Epithelial cell of prostate (primary cell): ENCODE results near the gene MED27.
"Not testable (repeated sequence)": the region's sequence is repeated elsewhere in the genome, so short reads cannot be mapped to it uniquely, and the experiment has no call there.

Source experiments
- DNase-seq: peaks from one replicate; pipeline ENCODE4 v3.0.0-alpha.2; 2011; ENCODE audit warnings: low read depth, low spot score
- H3K27ac ChIP-seq: fragments of 450-650 bp; 2 replicates; pipeline ENCODE4 v1.5.1; 2017; ENCODE audit warnings: mild to moderate bottlenecking

Gene MED27

GRCh38 chr9:132023419-132024180 is 56.1 kb downstream of the MED27 start:
- DNase-seq, result no peak
- no peak overlapping the region for H3K27ac ChIP-seq

GRCh38 chr9:132020820-132021510 is 58.7 kb downstream of the MED27 start:
- DNase-seq, result no peak
- no peak overlapping the region for H3K27ac ChIP-seq

- no peak overlapping the region for H3K27ac ChIP-seq
- DNase-seq, result no peak
Measured at GRCh38 chr9:132020272-132020671, 59.4 kb downstream of the MED27 start.

GRCh38 chr9:132019702-132020101 is 60.0 kb downstream of the MED27 start:
- no peak for DNase-seq
- H3K27ac ChIP-seq, result no peak overlapping the region

GRCh38 chr9:132018957-132019405 is 60.7 kb downstream of the MED27 start:
- DNase-seq, result no peak
- H3K27ac ChIP-seq, result no peak overlapping the region

GRCh38 chr9:132016456-132016855 is 63.2 kb downstream of the MED27 start:
- no peak overlapping the region for H3K27ac ChIP-seq

GRCh38 chr9:132015866-132016265 is 63.8 kb downstream of the MED27 start:
- no peak overlapping the region for H3K27ac ChIP-seq
- DNase-seq, result no peak

More at GRCh38 chr9:132016456-132016855, 63.2 kb downstream of the MED27 start:
- DNase-seq, result no peak

GRCh38 chr9:132014218-132014805 is 65.4 kb downstream of the MED27 start:
- no peak for DNase-seq
- H3K27ac ChIP-seq, result no peak overlapping the region

GRCh38 chr9:132012704-132013357 is 66.8 kb downstream of the MED27 start:
- H3K27ac ChIP-seq, result peak overlapping the region; percentile 1
- DNase-seq, result no peak

GRCh38 chr9:132011896-132012295 is 67.8 kb downstream of the MED27 start:
- H3K27ac ChIP-seq, result no peak overlapping the region
- no peak for DNase-seq

GRCh38 chr9:132011309-132011708 is 68.4 kb downstream of the MED27 start:
- DNase-seq, result no peak
- no peak overlapping the region for H3K27ac ChIP-seq

GRCh38 chr9:132010201-132010600 is 69.5 kb downstream of the MED27 start:
- peak overlapping the region; percentile 90 for H3K27ac ChIP-seq
- not testable (repeated sequence) for DNase-seq

- peak overlapping the region; percentile 90 for H3K27ac ChIP-seq
- DNase-seq, result peak; percentile 74
Measured at GRCh38 chr9:132008855-132009812, 70.5 kb downstream of the MED27 start.

GRCh38 chr9:132008184-132008803 is 71.4 kb downstream of the MED27 start:
- H3K27ac ChIP-seq, result peak overlapping the region; percentile 90
- DNase-seq, result no peak

- no peak for DNase-seq
- H3K27ac ChIP-seq, result peak overlapping the region; percentile 90
Measured at GRCh38 chr9:132007371-132008025, 72.2 kb downstream of the MED27 start.

GRCh38 chr9:132006677-132007370 is 72.8 kb downstream of the MED27 start:
- peak; percentile 73 for DNase-seq
- H3K27ac ChIP-seq, result peak overlapping the region; percentile 90

- no peak for DNase-seq
- peak overlapping the region; percentile 90 for H3K27ac ChIP-seq
Measured at GRCh38 chr9:132005899-132006298, 73.8 kb downstream of the MED27 start.

GRCh38 chr9:132004323-132004722 is 75.3 kb downstream of the MED27 start:
- no peak overlapping the region for H3K27ac ChIP-seq

More at GRCh38 chr9:132004323-132004722, 75.3 kb downstream of the MED27 start:
- DNase-seq, result no peak
